Measurements from ENCODE around the gene RAB35.

Gene RAB35

GRCh38 chr12:120086801-120087621 is 29.5 kb downstream of the RAB35 start:
- DNase-seq (ENCODE audit: low read depth), result peak; percentile 97

GRCh38 chr12:120085920-120086645 is 30.5 kb downstream of the RAB35 start:
- DNase-seq (ENCODE audit: low read depth), result no peak

- DNase-seq (ENCODE audit: low read depth), result no peak
Measured at GRCh38 chr12:120081641-120082040, 34.9 kb downstream of the RAB35 start.

- no peak for DNase-seq (ENCODE audit: low read depth)
Measured at GRCh38 chr12:120079411-120080400, 36.8 kb downstream of the RAB35 start.

GRCh38 chr12:120078868-120079267 is 37.7 kb downstream of the RAB35 start:
- no peak for DNase-seq (ENCODE audit: low read depth)

- DNase-seq (ENCODE audit: low read depth), result no peak
Measured at GRCh38 chr12:120077260-120077659, 39.3 kb downstream of the RAB35 start.

- no peak for DNase-seq (ENCODE audit: low read depth)
Measured at GRCh38 chr12:120076651-120077050, 39.9 kb downstream of the RAB35 start.

- DNase-seq (ENCODE audit: low read depth), result no peak
Measured at GRCh38 chr12:120075034-120075616, 41.4 kb downstream of the RAB35 start.

- no peak for DNase-seq (ENCODE audit: low read depth)
Measured at GRCh38 chr12:120072472-120073249, 43.9 kb downstream of the RAB35 start.

GRCh38 chr12:120071493-120072020 is 45.0 kb downstream of the RAB35 start:
- DNase-seq (ENCODE audit: low read depth), result no peak

- no peak for DNase-seq (ENCODE audit: low read depth)
Measured at GRCh38 chr12:120069278-120069677, 47.3 kb downstream of the RAB35 start.

- DNase-seq (ENCODE audit: low read depth), result no peak
Measured at GRCh38 chr12:120067901-120068300, 48.7 kb downstream of the RAB35 start.

- DNase-seq (ENCODE audit: low read depth), result no peak
Measured at GRCh38 chr12:120067084-120067869, 49.3 kb downstream of the RAB35 start.

GRCh38 chr12:120066341-120066740 is 50.2 kb downstream of the RAB35 start:
- DNase-seq (ENCODE audit: low read depth), result no peak

GRCh38 chr12:120065472-120065871 is 51.1 kb downstream of the RAB35 start:
- no peak for DNase-seq (ENCODE audit: low read depth)

- no peak for DNase-seq (ENCODE audit: low read depth)
Measured at GRCh38 chr12:120064054-120064940, 52.3 kb downstream of the RAB35 start.

GRCh38 chr12:120062976-120063579 is 53.5 kb downstream of the RAB35 start:
- DNase-seq (ENCODE audit: low read depth), result no peak

GRCh38 chr12:120061575-120062214 is 54.9 kb downstream of the RAB35 start:
- DNase-seq (ENCODE audit: low read depth), result no peak
